Esophagus muscularis mucosa (tissue), 4 donors: ENCODE data around the gene PLCD1. TPM values are rescaled to one million over a fixed set of nuclear protein-coding genes. Genes with fewer than 3 reads are reported as not detected.

Source experiments
- DNase-seq: peaks from one replicate; pipeline ENCODE4 v3.0.0-alpha.2; 2017; ENCODE audit errors: extremely low spot score
- H3K27ac ChIP-seq, 4 donors: fragments of 200-600 bp; sonication (generic); replicated peaks in 1 of 4; 1 replicate in 3 of 4; 2 replicates in 1 of 4; pipeline ENCODE4 v1.5.1; 2016 to 2019; ENCODE audit warnings: mild to moderate bottlenecking in 1 of 4
- H3K27me3 ChIP-seq, 4 donors: fragments of 200-600 bp; sonication (generic); one replicate each; pipeline versions ENCODE4 v1.5.1 to v1.6.0; 2016 to 2019
- H3K36me3 ChIP-seq, 4 donors: fragments of 200-600 bp; sonication (generic); one replicate each; pipeline ENCODE4 v1.5.1; 2016 to 2019
- H3K4me1 ChIP-seq, 4 donors: fragments of 200-600 bp; sonication (generic); one replicate each; pipeline ENCODE4 v1.5.1; 2016 to 2019
- H3K4me3 ChIP-seq, 4 donors: fragments of 200-600 bp; sonication (generic); 1 replicate in 2 of 4; 2 replicates in 2 of 4; pipeline ENCODE4 v1.5.1; 2016 to 2019; ENCODE audit warnings: mild to moderate bottlenecking in 4 of 4, moderate library complexity in 1 of 4
- H3K9me3 ChIP-seq, 4 donors: fragments of 200-600 bp; sonication (generic); 1 replicate in 3 of 4; 2 replicates in 1 of 4; pipeline ENCODE4 v1.5.1; 2016 to 2019
- CTCF ChIP-seq, 3 experiments: fragments of 200-600 bp in 2 of 3; fragments of 450-650 bp in 1 of 3; sonication (generic) in 2 of 3; IDR thresholded peaks; one replicate each; pipeline ENCODE4 v1.5.1; 2017 to 2019; ENCODE audit warnings: antibody characterized with exemption in 3 of 3, mild to moderate bottlenecking in 2 of 3, moderate library complexity in 1 of 3
- EP300 ChIP-seq: sonication (generic); formaldehyde crosslinking; IDR thresholded peaks from one replicate; pipeline ENCODE4 v1.6.1; 2017; ENCODE audit warnings: antibody characterized with exemption
- POLR2A ChIP-seq: fragments of 450-650 bp; IDR thresholded peaks from one replicate; pipeline ENCODE4 v1.6.1; 2017; ENCODE audit warnings: antibody characterized with exemption, moderate library complexity, mild to moderate bottlenecking, low read depth
- POLR2AphosphoS5 ChIP-seq, 2 donors: sonication (generic); formaldehyde crosslinking; IDR thresholded peaks; one replicate each; pipeline ENCODE4 v1.6.1; 2017; ENCODE audit warnings: antibody characterized with exemption in 2 of 2
- WGBS: methylation state at CpG from one replicate; pipeline ENCODE4 v1.1.5; 2018; 5-methylcytosine and 5-hydroxymethylcytosine counted together
- intact Hi-C: fragments of 100-400 bp; cut with DNase I; formaldehyde crosslinking; loops from one replicate; pipeline ENCODE4 v1.15.1; 2023
- total RNA-seq, 4 donors: library from RNA; depleted of rRNA; stranded (reverse); fragments of >200 nt; gene quantifications; one replicate each; pipeline versions ENCODE4 v1.1.0 to v1.2.1, GENCODE V29; 2016

Gene PLCD1
- total RNA-seq, 4 donors from 2014 or later = 21.0 to 35.3 (median 28.5) TPM

GRCh38 chr3:38032328-38032865, 3.0 kb upstream of the PLCD1 start:
- intact Hi-C loops = no loop called here
- Histone ChIP-seq H3K36me3 (no peaks in the 10 kb centered on the region), H3K27me3 (no peaks in the 10 kb centered on the region), H3K27ac (no peak overlapping the region), H3K4me1 (peaks cover 21 to 37% (median 37%) of the 10 kb centered on the region in 4 donors), H3K9me3 (no peaks in the 10 kb centered on the region), H3K4me3 (no peak overlapping the region)
- 89% methylated on average over 1 of the region's 1 CpG for WGBS
- DNase-seq = no peak
- TF ChIP-seq POLR2A (no peak), CTCF (IDR thresholded peaks at IDR 0.05) (no peak), EP300 (no peak), POLR2AphosphoS5 (IDR thresholded peaks at IDR 0.05) (no peak)

GRCh38 chr3:38031022-38031994, 1.9 kb upstream of the PLCD1 start:
- 42% methylated on average over 8 of the region's 9 CpGs for WGBS
- intact Hi-C loops = no loop called here
- Histone ChIP-seq H3K27me3 (no peaks in the 10 kb centered on the region), H3K36me3 (no peaks in the 10 kb centered on the region), H3K9me3 (no peaks in the 10 kb centered on the region), H3K27ac (peak overlapping the region; percentile 87 to 93 (median 90)), H3K4me3 (no peak overlapping the region), H3K4me1 (peaks cover 21 to 43% (median 39%) of the 10 kb centered on the region in 4 donors)
- peak in 1 of 2 donors; percentile 29 for TF ChIP-seq POLR2AphosphoS5 (IDR thresholded peaks at IDR 0.05)
- TF ChIP-seq EP300 = no peak
- DNase-seq = no peak

- peak overlapping the region; percentile 68 to 86 (median 75) for H3K4me3 ChIP-seq
- H3K9me3 ChIP-seq = no peaks in the 10 kb centered on the region
- H3K4me1 ChIP-seq = peaks cover 27 to 52% (median 49%) of the 10 kb centered on the region in 4 donors
- WGBS = 18% methylated on average over 4 of the region's 8 CpGs
- no peak for DNase-seq
- no peaks in the 10 kb centered on the region for H3K27me3 ChIP-seq
- H3K36me3 ChIP-seq = no peaks in the 10 kb centered on the region
- no peak for TF ChIP-seq EP300
- no peak for TF ChIP-seq POLR2A
- no peak for TF ChIP-seq CTCF (IDR thresholded peaks at IDR 0.05)
- TF ChIP-seq POLR2AphosphoS5 (IDR thresholded peaks at IDR 0.05) = no peak
- intact Hi-C loops = no loop called here
- H3K27ac ChIP-seq = peak overlapping the region; percentile 87 to 93 (median 90)
Observed at GRCh38 chr3:38030126-38031021, 932 bp upstream of the PLCD1 start.

- H3K27me3 ChIP-seq = no peaks in the 10 kb centered on the region
- peaks cover 27 to 61% (median 54%) of the 10 kb centered on the region in 4 donors for H3K4me1 ChIP-seq
- 43% methylated on average over 20 of the region's 45 CpGs for WGBS
- H3K4me3 ChIP-seq = peak overlapping the region; percentile 68 to 86 (median 75)
- DNase-seq = no peak
- TF ChIP-seq POLR2A (no peak), POLR2AphosphoS5 (IDR thresholded peaks at IDR 0.05) (no peak), EP300 (no peak), CTCF (IDR thresholded peaks at IDR 0.05) (no peak)
- intact Hi-C loops = no loop called here
- no peaks in the 10 kb centered on the region for H3K36me3 ChIP-seq
- H3K27ac ChIP-seq = peak overlapping the region; percentile 87 to 93 (median 90)
- H3K9me3 ChIP-seq = no peaks in the 10 kb centered on the region
Observed at GRCh38 chr3:38028621-38029361, 651 bp downstream of the PLCD1 start.
